ENCODE results near the gene NR2C2AP. TPM values are rescaled to one million over a fixed set of nuclear protein-coding genes. Genes with fewer than 3 reads are reported as not detected.

Gene NR2C2AP
- total and polyA plus RNA-seq, 2 donors (not counting 1 experiment from before 2014, with no cell fraction given) = 27.4 to 29.3 TPM

DNA sequence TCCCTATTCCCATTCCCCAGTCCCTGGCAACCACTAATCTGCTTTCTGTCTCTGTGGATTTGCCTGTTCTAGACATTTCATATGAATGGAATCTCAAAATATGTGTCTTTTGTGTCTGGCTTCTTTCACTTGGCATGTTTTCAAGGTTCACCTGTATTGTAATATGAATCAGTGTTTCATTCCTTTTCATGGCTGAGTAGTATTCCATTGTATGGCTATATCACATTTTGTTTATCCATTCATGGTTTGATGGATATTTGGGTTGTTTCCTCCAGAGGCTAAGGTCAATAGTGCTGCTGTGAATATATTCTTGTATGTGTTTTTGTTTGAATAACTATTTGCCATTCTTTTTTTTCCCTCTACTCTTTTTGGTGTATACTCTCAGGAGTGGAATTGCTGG is 33.0 kb upstream of the NR2C2AP start:
- POLR2A ChIA-PET = no interaction called here
- Histone ChIP-seq H3K79me2 (ENCODE audit: control insufficient read depth, insufficient read depth, low read length) (no peaks in the 10 kb centered on the region), H3K9me3 (ENCODE audit: control extremely low read depth in 1 of 3, control insufficient read depth in 2 of 3, insufficient read depth in 1 of 3, low read length in 2 of 3) (peaks cover 4 to 50% (median 25%) of the 10 kb centered on the region in 3 donors), H3K27me3 (replicated peaks in 1 of 4; ENCODE audit: control extremely low read depth in 1 of 4, control insufficient read depth in 3 of 4, insufficient read depth in 4 of 4, low read length in 3 of 4) (peaks cover 0 to 11% (median 4%) of the 10 kb centered on the region in 4 experiments), H3K4me3 (ENCODE audit: control extremely low read depth in 1 of 5, extremely low read depth in 1 of 5, insufficient read depth in 1 of 5, low read depth in 2 of 5, low read length in 4 of 5) (no peak overlapping the region), H3K4me1 (ENCODE audit: control insufficient read depth in 2 of 2, insufficient read depth in 2 of 2, low read length in 2 of 2) (no peaks in the 10 kb centered on the region), H3K36me3 (replicated peaks in 1 of 2; ENCODE audit: control extremely low read depth in 1 of 2, control insufficient read depth in 1 of 2, extremely low read depth in 1 of 2, insufficient read depth in 2 of 2, low read length in 1 of 2) (no peaks in the 10 kb centered on the region), H3K27ac (ENCODE audit: low read length in 2 of 2) (no peak overlapping the region), H3K4me2 (replicated peaks; ENCODE audit: low read depth, low read length, poor library complexity, severe bottlenecking) (no peak overlapping the region), H3K9ac (ENCODE audit: low read length) (no peak overlapping the region), H2AFZ (ENCODE audit: insufficient read depth, low read depth, low read length, poor library complexity, severe bottlenecking) (no peak overlapping the region), H4K20me1 (ENCODE audit: control insufficient read depth, insufficient read depth, low read length, poor library complexity, severe bottlenecking) (no peaks in the 10 kb centered on the region)
- Mint-ChIP-seq H3K27ac (no peak overlapping the region), H3K4me3 (no peak overlapping the region), H3K27me3 (peaks cover 17% of the 10 kb centered on the region), H3K9me3 (ENCODE audit: insufficient read depth) (peaks cover 8% of the 10 kb centered on the region), H3K4me1 (no peaks in the 10 kb centered on the region)
- intact Hi-C loops (cut with micrococcal nuclease) = no loop called here
- DNase-seq (no peak), ATAC-seq (ENCODE audit: low read depth) (no peak)
- TF ChIP-seq EZH2 (IDR thresholded peaks at IDR 0.05; ENCODE audit: borderline replicate concordance, insufficient read depth, low read depth, low read length, poor library complexity, severe bottlenecking) = no peak
- TF ChIP-seq, protein P1, sequence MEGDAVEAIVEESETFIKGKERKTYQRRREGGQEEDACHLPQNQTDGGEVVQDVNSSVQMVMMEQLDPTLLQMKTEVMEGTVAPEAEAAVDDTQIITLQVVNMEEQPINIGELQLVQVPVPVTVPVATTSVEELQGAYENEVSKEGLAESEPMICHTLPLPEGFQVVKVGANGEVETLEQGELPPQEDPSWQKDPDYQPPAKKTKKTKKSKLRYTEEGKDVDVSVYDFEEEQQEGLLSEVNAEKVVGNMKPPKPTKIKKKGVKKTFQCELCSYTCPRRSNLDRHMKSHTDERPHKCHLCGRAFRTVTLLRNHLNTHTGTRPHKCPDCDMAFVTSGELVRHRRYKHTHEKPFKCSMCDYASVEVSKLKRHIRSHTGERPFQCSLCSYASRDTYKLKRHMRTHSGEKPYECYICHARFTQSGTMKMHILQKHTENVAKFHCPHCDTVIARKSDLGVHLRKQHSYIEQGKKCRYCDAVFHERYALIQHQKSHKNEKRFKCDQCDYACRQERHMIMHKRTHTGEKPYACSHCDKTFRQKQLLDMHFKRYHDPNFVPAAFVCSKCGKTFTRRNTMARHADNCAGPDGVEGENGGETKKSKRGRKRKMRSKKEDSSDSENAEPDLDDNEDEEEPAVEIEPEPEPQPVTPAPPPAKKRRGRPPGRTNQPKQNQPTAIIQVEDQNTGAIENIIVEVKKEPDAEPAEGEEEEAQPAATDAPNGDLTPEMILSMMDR (IDR thresholded peaks at IDR 0.05) = no peak
- CTCF ChIA-PET = no interaction called here

DNA sequence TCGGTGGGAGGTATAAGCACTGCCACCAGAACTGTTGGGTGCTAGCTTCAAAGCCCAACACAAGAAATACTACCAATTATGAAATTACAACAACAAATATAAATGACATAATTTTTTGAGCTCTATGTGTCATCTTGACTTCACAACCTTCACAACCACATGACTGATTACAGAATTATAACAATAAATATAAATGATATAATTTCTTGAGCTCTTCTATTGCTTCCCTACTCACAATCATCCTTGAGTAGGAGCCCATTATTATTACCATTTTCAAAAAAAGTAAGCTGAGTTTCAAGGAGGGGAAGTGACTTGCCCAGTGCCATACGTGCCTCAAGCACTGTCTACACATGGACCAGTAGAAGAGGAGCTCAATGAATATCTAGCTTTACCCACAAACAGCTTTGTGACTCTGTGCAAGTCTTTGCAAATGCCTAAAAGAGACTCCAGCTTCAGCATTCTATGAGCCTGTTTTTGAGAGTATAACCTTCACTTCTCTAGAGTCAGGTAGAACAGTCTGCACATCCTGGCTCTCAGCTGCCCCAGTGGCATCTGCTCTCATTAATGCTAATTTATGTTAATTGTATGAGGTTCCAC is 31.1 kb upstream of the NR2C2AP start:
- Histone ChIP-seq H3K27ac (ENCODE audit: low read length in 2 of 2) (no peak overlapping the region), H3K4me3 (ENCODE audit: control extremely low read depth in 1 of 5, extremely low read depth in 1 of 5, insufficient read depth in 1 of 5, low read depth in 2 of 5, low read length in 4 of 5) (no peak overlapping the region), H3K4me1 (ENCODE audit: control insufficient read depth in 2 of 2, insufficient read depth in 2 of 2, low read length in 2 of 2) (no peaks in the 10 kb centered on the region), H3K9ac (ENCODE audit: low read length) (no peak overlapping the region), H2AFZ (ENCODE audit: insufficient read depth, low read depth, low read length, poor library complexity, severe bottlenecking) (no peak overlapping the region), H4K20me1 (ENCODE audit: control insufficient read depth, insufficient read depth, low read length, poor library complexity, severe bottlenecking) (no peaks in the 10 kb centered on the region), H3K36me3 (replicated peaks in 1 of 2; ENCODE audit: control extremely low read depth in 1 of 2, control insufficient read depth in 1 of 2, extremely low read depth in 1 of 2, insufficient read depth in 2 of 2, low read length in 1 of 2) (no peaks in the 10 kb centered on the region), H3K4me2 (replicated peaks; ENCODE audit: low read depth, low read length, poor library complexity, severe bottlenecking) (no peak overlapping the region), H3K27me3 (replicated peaks in 1 of 4; ENCODE audit: control extremely low read depth in 1 of 4, control insufficient read depth in 3 of 4, insufficient read depth in 4 of 4, low read length in 3 of 4) (peaks cover 0 to 3% (median under 1%) of the 10 kb centered on the region in 4 experiments), H3K9me3 (ENCODE audit: control extremely low read depth in 1 of 3, control insufficient read depth in 2 of 3, insufficient read depth in 1 of 3, low read length in 2 of 3) (peaks cover 4 to 46% (median 25%) of the 10 kb centered on the region in 3 donors), H3K79me2 (ENCODE audit: control insufficient read depth, insufficient read depth, low read length) (no peaks in the 10 kb centered on the region)
- ATAC-seq (ENCODE audit: low read depth) (no peak), DNase-seq (no peak)
- Mint-ChIP-seq H3K27me3 (peaks cover 17% of the 10 kb centered on the region), H3K4me1 (no peaks in the 10 kb centered on the region), H3K9me3 (ENCODE audit: insufficient read depth) (peaks cover 8% of the 10 kb centered on the region), H3K4me3 (no peak overlapping the region), H3K27ac (no peak overlapping the region)
- TF ChIP-seq, protein P1 (IDR thresholded peaks at IDR 0.05) = no peak
- no peak for TF ChIP-seq EZH2 (IDR thresholded peaks at IDR 0.05; ENCODE audit: borderline replicate concordance, insufficient read depth, low read depth, low read length, poor library complexity, severe bottlenecking)
- ChIA-PET CTCF (interaction anchor here (1.2 kb wide), 1 partner anchor 60 kb away, joined by 3 read pairs; no protein-coding TSS in a partner anchor), POLR2A (no interaction called here)
- intact Hi-C loops (cut with micrococcal nuclease) = no loop called here
- WGBS (ENCODE audit: insufficient coverage) = no CpG with 5 or more reads among the region's 2 CpGs
